H9 (cell line): ENCODE data around the gene PKIB. TPM values are rescaled to one million over a fixed set of nuclear protein-coding genes. Genes with fewer than 3 reads are reported as not detected.

Experiments
- DNase-seq: peaks from one replicate; pipeline ENCODE4 v3.0.0-alpha.2; 2017
- H2AFZ ChIP-seq: one replicate; pipeline ENCODE4 v1.6.1; 2013; ENCODE audit warnings: mild to moderate bottlenecking, low read length, control low read depth, moderate library complexity
- H2AK5ac ChIP-seq: 2 replicates; pipeline ENCODE4 v1.6.1; 2013; ENCODE audit warnings: low read length, control low read depth, mixed read lengths; ENCODE audit not compliant: insufficient read length
- H2BK120ac ChIP-seq: one replicate; pipeline ENCODE4 v1.6.1; 2013; ENCODE audit warnings: low read depth, mild to moderate bottlenecking, low read length, control low read depth, inconsistent platforms; ENCODE audit not compliant: poor library complexity, severe bottlenecking
- H2BK12ac ChIP-seq: 2 replicates; pipeline ENCODE4 v1.6.1; 2013; ENCODE audit warnings: low read length, control low read depth, mixed read lengths, low read depth; ENCODE audit not compliant: insufficient read length
- H2BK15ac ChIP-seq: 2 replicates; pipeline ENCODE4 v1.6.1; 2013; ENCODE audit warnings: low read depth, low read length, control low read depth
- H2BK20ac ChIP-seq: one replicate; pipeline ENCODE4 v1.6.1; 2013; ENCODE audit warnings: low read depth, mild to moderate bottlenecking, low read length, control low read depth, inconsistent platforms; ENCODE audit not compliant: poor library complexity, severe bottlenecking
- H2BK5ac ChIP-seq: 2 replicates; pipeline ENCODE4 v1.6.1; 2013; ENCODE audit warnings: low read length, control low read depth, mixed read lengths; ENCODE audit not compliant: insufficient read length
- H3K14ac ChIP-seq: 2 replicates; pipeline ENCODE4 v1.6.1; 2013; ENCODE audit warnings: low read length, control low read depth; ENCODE audit not compliant: insufficient read depth
- H3K18ac ChIP-seq: 2 replicates; pipeline ENCODE4 v1.6.1; 2013; ENCODE audit warnings: low read depth, mild to moderate bottlenecking, mixed read lengths, low read length, control low read depth; ENCODE audit not compliant: insufficient read length
- H3K23ac ChIP-seq: 2 replicates; pipeline ENCODE4 v1.6.1; 2013; ENCODE audit warnings: low read length, control low read depth, mixed read lengths, low read depth; ENCODE audit not compliant: insufficient read length
- H3K23me2 ChIP-seq: 2 replicates; pipeline ENCODE4 v1.6.1; 2013; ENCODE audit warnings: low read depth, mild to moderate bottlenecking, mixed read lengths, low read length, control low read depth; ENCODE audit not compliant: insufficient read length, poor library complexity, severe bottlenecking
- H3K27ac ChIP-seq: 2 replicates; pipeline ENCODE4 v1.5.1; 2013; ENCODE audit warnings: low read length, control low read depth, mixed read lengths, low read depth; ENCODE audit not compliant: insufficient read length
- H3K27me3 ChIP-seq: 2 replicates; pipeline ENCODE4 v1.6.1; 2013; ENCODE audit warnings: low read length, control low read depth, inconsistent platforms; ENCODE audit not compliant: insufficient read depth
- H3K4ac ChIP-seq: 2 replicates; pipeline ENCODE4 v1.6.1; 2013; ENCODE audit warnings: low read depth, mild to moderate bottlenecking, control low read depth, inconsistent platforms, low read length, moderate library complexity
- H3K4me1 ChIP-seq: 2 replicates; pipeline ENCODE4 v1.6.1; 2013; ENCODE audit warnings: low read length, control low read depth, inconsistent platforms; ENCODE audit not compliant: insufficient read depth
- H3K4me2 ChIP-seq: 2 replicates; pipeline ENCODE4 v1.6.1; 2013; ENCODE audit warnings: low read length, control low read depth, mixed read lengths; ENCODE audit not compliant: insufficient read length, insufficient read depth
- H3K56ac ChIP-seq: 2 replicates; pipeline ENCODE4 v1.6.1; 2013; ENCODE audit warnings: low read depth, mild to moderate bottlenecking, mixed read lengths, low read length, control low read depth; ENCODE audit not compliant: insufficient read length
- H3K79me1 ChIP-seq: 2 replicates; pipeline ENCODE4 v1.6.1; 2013; ENCODE audit warnings: low read depth, mild to moderate bottlenecking, moderate library complexity, low read length, control low read depth, inconsistent platforms; ENCODE audit not compliant: insufficient read depth, poor library complexity, severe bottlenecking
- H3K79me2 ChIP-seq: 2 replicates; pipeline ENCODE4 v1.6.1; 2013; ENCODE audit warnings: low read length, control low read depth, inconsistent platforms; ENCODE audit not compliant: insufficient read depth
- H3K9ac ChIP-seq: 2 replicates; pipeline ENCODE4 v1.6.1; 2013; ENCODE audit warnings: low read length, control low read depth, mixed read lengths; ENCODE audit not compliant: insufficient read length; ENCODE audit errors: extremely low read depth
- H3K9me3 ChIP-seq: one replicate; pipeline ENCODE4 v1.6.1; 2013; ENCODE audit warnings: low read depth, low read length, inconsistent platforms; ENCODE audit not compliant: control insufficient read depth
- H3T11ph ChIP-seq: one replicate; pipeline ENCODE4 v1.6.1; 2013; ENCODE audit warnings: mild to moderate bottlenecking, low read length, control low read depth, inconsistent platforms
- H4K20me1 ChIP-seq: one replicate; pipeline ENCODE4 v1.6.1; 2013; ENCODE audit not compliant: control insufficient read depth, insufficient read length, insufficient read depth
- H4K5ac ChIP-seq: 2 replicates; pipeline ENCODE4 v1.6.1; 2013; ENCODE audit warnings: low read depth, mild to moderate bottlenecking, mixed read lengths, low read length, control low read depth; ENCODE audit not compliant: insufficient read length
- H4K8ac ChIP-seq: replicated peaks from 2 replicates; pipeline ENCODE4 v1.6.1; 2013; ENCODE audit warnings: low read length, control low read depth, mixed read lengths, low read depth; ENCODE audit not compliant: insufficient read length
- H4K91ac ChIP-seq: 2 replicates; pipeline ENCODE4 v1.6.1; 2013; ENCODE audit warnings: low read depth, mild to moderate bottlenecking, moderate library complexity, mixed read lengths, low read length, control low read depth; ENCODE audit not compliant: insufficient read length
- H3K27ac Mint-ChIP-seq, 3 experiments: 2 replicates in 2 of 3; 3 replicates in 1 of 3; pipeline ENCODE4 v1.8.0; 2020 to 2021; ENCODE audit warnings: mixed read lengths in 3 of 3, mild to moderate bottlenecking in 1 of 3, moderate library complexity in 1 of 3
- H3K27me3 Mint-ChIP-seq: 2 replicates; pipeline ENCODE4 v1.8.0; 2021; ENCODE audit warnings: low read depth, mild to moderate bottlenecking, moderate library complexity, mixed read lengths
- H3K36me3 Mint-ChIP-seq, 3 experiments: 2 replicates in 2 of 3; 3 replicates in 1 of 3; pipeline ENCODE4 v1.8.0; 2020 to 2021; ENCODE audit warnings: low read depth in 3 of 3, mixed read lengths in 3 of 3; ENCODE audit not compliant: insufficient read depth in 1 of 3
- H3K4me1 Mint-ChIP-seq, 2 experiments: 2 replicates each; pipeline ENCODE4 v1.8.0; 2020; ENCODE audit warnings: mixed read lengths in 2 of 2
- H3K4me3 Mint-ChIP-seq, 2 experiments: 2 replicates in 1 of 2; 3 replicates in 1 of 2; pipeline ENCODE4 v1.8.0; 2020 to 2021; ENCODE audit warnings: mild to moderate bottlenecking in 2 of 2, mixed read lengths in 2 of 2, moderate library complexity in 1 of 2
- H3K9me3 Mint-ChIP-seq, 2 experiments: 2 replicates in 1 of 2; 3 replicates in 1 of 2; pipeline ENCODE4 v1.8.0; 2020; ENCODE audit warnings: mild to moderate bottlenecking in 2 of 2, mixed read lengths in 2 of 2, moderate library complexity in 1 of 2
- CTCF ChIP-seq: fragments of 200-600 bp; sonication (generic); conservative IDR thresholded peaks from 3 replicates; pipeline ENCODE4 v1.8.0; 2021; ENCODE audit warnings: antibody characterized with exemption, mild to moderate bottlenecking
- total RNA-seq: library from RNA; stranded (reverse); gene quantifications from 2 replicates; pipeline ENCODE4 v1.2.1, GENCODE V29; 2021

Gene PKIB
- total RNA-seq, 1 experiment from 2014 or later, result 46.5 TPM

- Histone ChIP-seq H3K27ac (no peak overlapping the region), H2BK120ac (no peak overlapping the region), H3K9ac (no peak overlapping the region), H3K4ac (no peak overlapping the region), H2BK5ac (no peak overlapping the region), H4K91ac (no peak overlapping the region), H2BK12ac (no peak overlapping the region), H3K27me3 (no peaks in the 10 kb centered on the region), H3K4me2 (no peak overlapping the region), H3K79me1 (peaks cover 11% of the 10 kb centered on the region), H3K56ac (no peak overlapping the region), H3K9me3 (no peaks in the 10 kb centered on the region), H3K14ac (no peak overlapping the region), H3K23me2 (no peaks in the 10 kb centered on the region), H2AK5ac (no peak overlapping the region), H4K8ac (no peak overlapping the region), H3K23ac (no peak overlapping the region), H3T11ph (no peak overlapping the region), H3K79me2 (no peaks in the 10 kb centered on the region; the same call in 1 of the 2 replicates), H2BK20ac (no peak overlapping the region), H4K5ac (no peak overlapping the region), H4K20me1 (no peaks in the 10 kb centered on the region), H2BK15ac (no peak overlapping the region), H3K18ac (no peak overlapping the region), H2AFZ (no peak overlapping the region), H3K4me1 (peaks cover 2% of the 10 kb centered on the region; the same call in 1 of the 2 replicates)
- no peak for DNase-seq
- Mint-ChIP-seq H3K9me3 (peaks cover 6 to 14% of the 10 kb centered on the region in 2 experiments), H3K27ac (no peak overlapping the region), H3K4me1 (peaks cover 15 to 22% of the 10 kb centered on the region in 2 experiments), H3K4me3 (no peak overlapping the region), H3K27me3 (no peaks in the 10 kb centered on the region), H3K36me3 (peaks cover 10 to 30% (median 13%) of the 10 kb centered on the region in 3 experiments; a peak in 6 of 7 replicates)
- no peak for TF ChIP-seq CTCF
These were observed 44.5 kb upstream of the PKIB start for GRCh38 chr6:122565708-122566107.
